Breast epithelium (tissue), 3 donors: ENCODE data around the gene LDHD.

Experiments used
- CTCF ChIP-seq, 3 donors: fragments of 450-650 bp; IDR thresholded peaks; one replicate each; pipeline ENCODE4 v1.5.1; 2016 to 2017; ENCODE audit warnings: antibody characterized with exemption in 3 of 3, mild to moderate bottlenecking in 3 of 3, moderate library complexity in 3 of 3
- POLR2AphosphoS5 ChIP-seq, 3 donors: sonication (generic); formaldehyde crosslinking; IDR thresholded peaks; one replicate each; pipeline ENCODE4 v1.6.1; 2017; ENCODE audit warnings: antibody characterized with exemption in 3 of 3

GRCh38 chr16:75089486-75090202 lies 26.9 kb downstream of the LDHD start:
- no peak for TF ChIP-seq POLR2AphosphoS5 (IDR thresholded peaks at IDR 0.05)
- TF ChIP-seq CTCF (IDR thresholded peaks at IDR 0.05) = no peak
